ENCODE measurements around the gene ELK3. TPM values are rescaled to one million over a fixed set of nuclear protein-coding genes. Genes with fewer than 3 reads are reported as not detected.
A peak's percentile ranks its signal among the peaks of the same experiment; 100 is the strongest.

The ELK3 gene
- total and polyA plus RNA-seq, 2 of the 8 experiments (the other 6 are each of a cell fraction or from before 2014, with no cell fraction given) = 3.5 to 14.3 TPM

DNA sequence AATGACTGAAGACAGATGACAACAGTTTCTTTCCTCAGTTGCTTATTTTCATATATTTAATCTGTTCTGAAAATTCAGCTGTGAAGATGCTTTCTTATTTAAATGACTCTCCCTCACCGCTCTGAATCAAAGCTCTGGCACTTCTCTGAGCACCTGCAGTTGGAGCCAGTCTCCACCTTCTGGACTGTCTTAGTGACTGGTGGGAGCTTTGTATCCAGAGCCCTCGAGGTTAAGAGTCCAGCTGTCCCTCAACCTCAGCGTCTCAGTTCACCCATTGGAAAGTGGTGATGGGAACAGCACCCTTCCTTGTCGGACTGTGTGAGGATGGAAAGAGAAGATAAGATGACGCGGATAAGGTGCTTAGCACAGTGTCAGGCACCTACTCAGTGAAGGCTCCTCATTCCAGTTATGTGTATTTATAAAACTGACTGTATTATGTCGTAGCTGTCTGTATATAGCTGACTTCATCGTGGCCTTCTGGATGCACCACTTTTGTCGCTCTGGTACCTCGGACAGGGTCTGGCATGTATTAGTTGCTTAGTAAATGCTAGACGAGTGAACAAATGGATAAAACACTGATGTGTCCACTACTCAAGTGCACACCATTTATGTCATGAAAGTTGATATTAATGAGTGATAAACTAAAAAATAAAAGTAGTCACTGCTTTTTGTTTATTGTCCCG is 34.5 kb downstream of the ELK3 start:
- Histone ChIP-seq H2BK12ac (ENCODE audit: low read depth, low read length) (no peak overlapping the region), H3K4me1 (replicated peaks in 1 of 4; ENCODE audit: control insufficient read depth in 3 of 4, insufficient read depth in 4 of 4, low read length in 3 of 4) (0 out of 7 replicates have a peak, but pooled peaks cover 0 to 2% (median 0%) of the 10 kb centered on the region in 4 experiments), H3K9me3 (ENCODE audit: insufficient read depth in 2 of 2, low read depth in 1 of 2, low read length in 1 of 2) (no peaks in the 10 kb centered on the region), H2BK5ac (ENCODE audit: low read depth, low read length) (no peak overlapping the region), H3K4me3 (ENCODE audit: extremely low read depth in 1 of 4, insufficient read depth in 2 of 4, low read depth in 3 of 4, low read length in 4 of 4) (no peak overlapping the region), H3K27me3 (replicated peaks in 1 of 4; ENCODE audit: control insufficient read depth in 3 of 4, extremely low read depth in 1 of 4, insufficient read depth in 3 of 4, low read length in 3 of 4) (no peaks in the 10 kb centered on the region), H3K79me1 (ENCODE audit: low read depth, low read length) (peaks cover 3% of the 10 kb centered on the region), H3K9ac (replicated peaks in 1 of 4; ENCODE audit: extremely low read depth in 1 of 4, low read depth in 3 of 4, low read length in 3 of 4) (no peak overlapping the region), H3K79me2 (ENCODE audit: control insufficient read depth in 1 of 2, insufficient read depth in 2 of 2, low read length in 2 of 2) (no peaks in the 10 kb centered on the region), H3K18ac (ENCODE audit: extremely low read depth, low read length) (no peak overlapping the region), H2AFZ (ENCODE audit: low read length) (no peak overlapping the region), H3K14ac (ENCODE audit: insufficient read length) (no peak overlapping the region), H2BK120ac (replicated peaks; ENCODE audit: low read depth, low read length) (no peak overlapping the region), H3K23ac (ENCODE audit: insufficient read length) (no peak overlapping the region), H2BK15ac (ENCODE audit: low read length) (no peak overlapping the region), H3K23me2 (ENCODE audit: low read depth, low read length) (no peaks in the 10 kb centered on the region), H4K5ac (ENCODE audit: insufficient read length, low read depth, low read length) (no peak overlapping the region), H3K36me3 (ENCODE audit: control insufficient read depth in 2 of 4, insufficient read depth in 4 of 4, low read length in 3 of 4) (no peaks in the 10 kb centered on the region; a peak in 1 of 8 replicates), H3K4ac (replicated peaks; ENCODE audit: insufficient read length, low read depth, low read length) (no peak overlapping the region), H4K91ac (replicated peaks; ENCODE audit: insufficient read length, low read length) (no peak overlapping the region), H3K56ac (replicated peaks; ENCODE audit: insufficient read length, low read depth, low read length) (no peak overlapping the region), H4K20me1 (replicated peaks in 1 of 2; ENCODE audit: control insufficient read depth in 1 of 2, insufficient read depth in 2 of 2, low read length in 2 of 2) (no peaks in the 10 kb centered on the region), H2BK20ac (ENCODE audit: low read length) (no peak overlapping the region), H3K27ac (ENCODE audit: low read depth, low read length) (no peak overlapping the region), H2AK5ac (ENCODE audit: low read depth, low read length) (no peak overlapping the region), H4K8ac (ENCODE audit: extremely low read depth, insufficient read depth, low read length) (no peak overlapping the region), H3K4me2 (ENCODE audit: insufficient read depth in 1 of 2, low read depth in 2 of 2, low read length in 2 of 2) (no peak overlapping the region)
- POLR2A ChIA-PET (ENCODE audit: partially characterized antibody) = no interaction called here
- FAIRE-seq (no peak), DNase-seq (ENCODE audit: low read depth in 1 of 2, low spot score in 2 of 2) (no peak)
- TF ChIP-seq GTF2F1 (IDR thresholded peaks at IDR 0.05; ENCODE audit: borderline replicate concordance, low read depth, low read length) (no peak), SIX5 (IDR thresholded peaks at IDR 0.05; ENCODE audit: low read depth, low read length) (no peak), EZH2 (IDR thresholded peaks at IDR 0.05; ENCODE audit: low read depth, low read length, severe bottlenecking) (no peak), TAF7 (optimal IDR thresholded peaks at IDR 0.05; ENCODE audit: borderline replicate concordance, low read depth, low read length) (no peak), EP300 (IDR thresholded peaks at IDR 0.05; ENCODE audit: borderline replicate concordance in 1 of 2, low read depth in 2 of 2, low read length in 2 of 2) (no peak), RAD21 (IDR thresholded peaks at IDR 0.05 in 1 of 2, conservative IDR thresholded peaks at IDR 0.05 in 1 of 2; ENCODE audit: low read depth in 2 of 2, low read length in 2 of 2) (peak in 1 of 2 experiments; percentile 8; a peak in 1 of 4 replicates)
- TF ChIP-seq, protein P1, sequence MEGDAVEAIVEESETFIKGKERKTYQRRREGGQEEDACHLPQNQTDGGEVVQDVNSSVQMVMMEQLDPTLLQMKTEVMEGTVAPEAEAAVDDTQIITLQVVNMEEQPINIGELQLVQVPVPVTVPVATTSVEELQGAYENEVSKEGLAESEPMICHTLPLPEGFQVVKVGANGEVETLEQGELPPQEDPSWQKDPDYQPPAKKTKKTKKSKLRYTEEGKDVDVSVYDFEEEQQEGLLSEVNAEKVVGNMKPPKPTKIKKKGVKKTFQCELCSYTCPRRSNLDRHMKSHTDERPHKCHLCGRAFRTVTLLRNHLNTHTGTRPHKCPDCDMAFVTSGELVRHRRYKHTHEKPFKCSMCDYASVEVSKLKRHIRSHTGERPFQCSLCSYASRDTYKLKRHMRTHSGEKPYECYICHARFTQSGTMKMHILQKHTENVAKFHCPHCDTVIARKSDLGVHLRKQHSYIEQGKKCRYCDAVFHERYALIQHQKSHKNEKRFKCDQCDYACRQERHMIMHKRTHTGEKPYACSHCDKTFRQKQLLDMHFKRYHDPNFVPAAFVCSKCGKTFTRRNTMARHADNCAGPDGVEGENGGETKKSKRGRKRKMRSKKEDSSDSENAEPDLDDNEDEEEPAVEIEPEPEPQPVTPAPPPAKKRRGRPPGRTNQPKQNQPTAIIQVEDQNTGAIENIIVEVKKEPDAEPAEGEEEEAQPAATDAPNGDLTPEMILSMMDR (IDR thresholded peaks at IDR 0.05; ENCODE audit: control extremely low read depth in 1 of 3, insufficient read depth in 1 of 3, low read depth in 1 of 3, low read length in 3 of 3) = no peak
- 76% methylated on average over 12 of the region's 12 CpGs; no CpG with 5 or more reads in 1 of the 2 experiments for WGBS, 2 experiments (ENCODE audit: extremely low coverage in 1 of 2, insufficient coverage in 1 of 2, insufficient read length in 1 of 2, insufficient replicate concordance in 2 of 2, low coverage in 1 of 2, low lambda C conversion rate in 2 of 2, missing lambda C conversion rate in 1 of 2)
- CTCF ChIA-PET (ENCODE audit: partially characterized antibody) = interaction anchor here (0.6 to 1.0 kb wide), 3 partner anchors 14 to 18 kb away, joined by 3 to 7 read pairs (median 3); no protein-coding TSS in a partner anchor
